Trophoblast cell (in vitro differentiated cells and primary cell): Measurements from ENCODE around the gene CROCC2.

Source experiments
- DNase-seq, 2 donors: peaks; one replicate each; pipeline ENCODE4 v3.0.0-alpha.2; 2016
- H2AFZ ChIP-seq: 2 replicates; pipeline ENCODE4 v1.6.1; 2013; ENCODE audit warnings: low read length, moderate library complexity, mild to moderate bottlenecking; ENCODE audit not compliant: insufficient read depth, poor library complexity
- H2AK5ac ChIP-seq: 2 replicates; pipeline ENCODE4 v1.6.1; 2013; ENCODE audit warnings: mild to moderate bottlenecking, low read length
- H2BK120ac ChIP-seq: 2 replicates; pipeline ENCODE4 v1.6.1; 2013; ENCODE audit warnings: low read length, mild to moderate bottlenecking, moderate library complexity; ENCODE audit not compliant: insufficient read depth, poor library complexity
- H2BK12ac ChIP-seq: 2 replicates; pipeline ENCODE4 v1.6.1; 2013; ENCODE audit warnings: mild to moderate bottlenecking, low read length, moderate library complexity
- H2BK5ac ChIP-seq: 2 replicates; pipeline ENCODE4 v1.6.1; 2013; ENCODE audit warnings: low read length, low read depth, moderate library complexity, mild to moderate bottlenecking; ENCODE audit not compliant: poor library complexity
- H3K14ac ChIP-seq: 2 replicates; pipeline ENCODE4 v1.6.1; 2013; ENCODE audit warnings: mild to moderate bottlenecking, low read length
- H3K18ac ChIP-seq: 2 replicates; pipeline ENCODE4 v1.6.1; 2013; ENCODE audit warnings: mild to moderate bottlenecking, low read length
- H3K23ac ChIP-seq: 2 replicates; pipeline ENCODE4 v1.6.1; 2013; ENCODE audit warnings: low read length
- H3K27ac ChIP-seq: 2 replicates; pipeline ENCODE4 v1.5.1; 2013; ENCODE audit warnings: low read depth, mild to moderate bottlenecking, inconsistent platforms, low read length, moderate library complexity
- H3K27me3 ChIP-seq: 2 replicates; pipeline ENCODE4 v1.6.1; 2013; ENCODE audit warnings: inconsistent platforms, mild to moderate bottlenecking, low read length, moderate library complexity; ENCODE audit not compliant: insufficient read depth
- H3K36me3 ChIP-seq, 2 experiments: 1 replicate in 1 of 2; 2 replicates in 1 of 2; pipeline ENCODE4 v1.6.1; 2013; ENCODE audit warnings: low read length in 2 of 2, mild to moderate bottlenecking in 2 of 2, moderate library complexity in 1 of 2; ENCODE audit not compliant: insufficient read depth in 2 of 2, control insufficient read depth in 1 of 2
- H3K4ac ChIP-seq: 2 replicates; pipeline ENCODE4 v1.6.1; 2013; ENCODE audit warnings: low read depth, mild to moderate bottlenecking, low read length, moderate library complexity
- H3K4me1 ChIP-seq, 2 experiments: 1 replicate in 1 of 2; 2 replicates in 1 of 2; pipeline ENCODE4 v1.6.1; 2013; ENCODE audit warnings: low read length in 2 of 2, mild to moderate bottlenecking in 2 of 2, moderate library complexity in 1 of 2; ENCODE audit not compliant: insufficient read depth in 2 of 2, control insufficient read depth in 1 of 2
- H3K4me2 ChIP-seq: 2 replicates; pipeline ENCODE4 v1.6.1; 2013; ENCODE audit warnings: inconsistent platforms, mild to moderate bottlenecking, low read length, moderate library complexity
- H3K4me3 ChIP-seq: 2 replicates; pipeline ENCODE4 v1.5.1; 2013; ENCODE audit warnings: mild to moderate bottlenecking, low read depth, low read length, inconsistent platforms
- H3K79me1 ChIP-seq: one replicate; pipeline ENCODE4 v1.6.1; 2013; ENCODE audit warnings: low read length
- H3K79me2 ChIP-seq: 2 replicates; pipeline ENCODE4 v1.6.1; 2013; ENCODE audit warnings: low read length, mild to moderate bottlenecking; ENCODE audit not compliant: control insufficient read depth, insufficient read depth, poor library complexity
- H3K9ac ChIP-seq: 2 replicates; pipeline ENCODE4 v1.6.1; 2013; ENCODE audit warnings: mild to moderate bottlenecking, low read length
- H3K9me3 ChIP-seq: 2 replicates; pipeline ENCODE4 v1.6.1; 2013; ENCODE audit warnings: low read depth, mild to moderate bottlenecking, control low read depth, inconsistent platforms, low read length; ENCODE audit not compliant: insufficient read depth
- H4K12ac ChIP-seq: 2 replicates; pipeline ENCODE4 v1.6.1; 2013; ENCODE audit warnings: low read depth, mild to moderate bottlenecking, low read length, moderate library complexity
- H4K8ac ChIP-seq: 2 replicates; pipeline ENCODE4 v1.6.1; 2013; ENCODE audit warnings: low read depth, mild to moderate bottlenecking, low read length, moderate library complexity
- H4K91ac ChIP-seq: one replicate; pipeline ENCODE4 v1.6.1; 2013; ENCODE audit warnings: low read depth, mild to moderate bottlenecking, low read length, moderate library complexity
- WGBS: extraction: QIAGEN DNeasy Blood & Tissue Kit; methylation state at CpG from one replicate; pipeline ENCODE4 v1.1.7; 2013; ENCODE audit warnings: missing lambda C conversion rate; ENCODE audit not compliant: insufficient read length, insufficient coverage; ENCODE audit errors: extremely low coverage; 5-methylcytosine and 5-hydroxymethylcytosine counted together

The CROCC2 gene

GRCh38 chr2:240887631-240888030 is 18.5 kb upstream of the CROCC2 start:
- no CpG with 5 or more reads among the region's 4 CpGs for WGBS
- peaks cover 12 to 13% of the 10 kb centered on the region in 2 experiments for H3K4me1 ChIP-seq
- H3K79me1 ChIP-seq, result no peaks in the 10 kb centered on the region

DNA sequence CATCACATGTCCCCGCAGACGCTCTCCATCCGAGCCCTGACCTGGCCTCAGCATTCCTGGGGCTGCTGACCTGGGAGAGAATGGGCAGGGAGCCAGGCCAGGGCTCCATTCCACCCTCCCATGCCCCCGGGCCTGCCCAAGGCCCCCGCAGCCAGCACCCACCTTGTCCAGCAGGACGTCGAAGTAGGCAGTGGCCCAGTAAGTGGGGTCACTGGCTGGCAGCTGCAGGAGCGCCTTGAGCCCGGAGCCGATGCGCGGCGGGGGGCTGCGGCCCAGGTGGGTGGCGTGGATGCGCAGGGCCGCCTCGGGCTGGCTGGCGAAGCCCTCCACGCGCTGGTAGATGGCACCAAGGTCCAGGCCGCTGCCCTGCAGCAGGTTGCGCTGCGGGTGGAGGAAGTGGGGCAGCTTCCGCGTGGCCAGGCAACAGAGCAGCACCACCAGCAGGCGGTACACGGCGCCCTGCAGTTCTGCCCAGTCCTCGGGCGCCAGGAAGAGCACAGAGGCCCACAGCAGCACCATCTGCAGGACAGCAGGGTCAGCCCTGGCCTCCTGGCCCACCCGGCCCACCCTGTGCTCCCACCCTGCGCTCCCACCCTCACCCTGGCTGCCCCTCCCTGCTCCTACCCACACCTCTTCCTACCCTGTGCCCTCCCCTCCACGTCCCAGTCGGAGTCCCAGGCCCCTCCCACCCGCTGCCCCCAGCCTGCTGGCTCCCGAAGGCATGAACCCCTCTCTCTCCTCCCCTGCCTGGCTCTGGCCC is 17.8 kb upstream of the CROCC2 start:
- WGBS, result no CpG with 5 or more reads among the region's 37 CpGs
- peaks cover 4% of the 10 kb centered on the region for H3K9me3 ChIP-seq
- no peak overlapping the region for H4K8ac ChIP-seq
- H2BK5ac ChIP-seq, result no peak overlapping the region
- H2AFZ ChIP-seq, result no peak overlapping the region
- peaks cover 16 to 18% of the 10 kb centered on the region in 2 experiments for H3K4me1 ChIP-seq
- no peak overlapping the region for H3K9ac ChIP-seq
- H3K23ac ChIP-seq, result no peak overlapping the region
- no peak overlapping the region for H3K4ac ChIP-seq
- no peaks in the 10 kb centered on the region for H3K27me3 ChIP-seq
- no peak overlapping the region for H3K27ac ChIP-seq
- no peak overlapping the region for H3K18ac ChIP-seq
- no peak overlapping the region for H3K4me3 ChIP-seq
- H2BK12ac ChIP-seq, result no peak overlapping the region
- no peak for DNase-seq
- H4K12ac ChIP-seq, result no peak overlapping the region
- H4K91ac ChIP-seq, result no peak overlapping the region
- H3K36me3 ChIP-seq, result no peaks in the 10 kb centered on the region
- no peak overlapping the region for H3K4me2 ChIP-seq
- no peaks in the 10 kb centered on the region for H3K79me2 ChIP-seq
- no peak overlapping the region for H2AK5ac ChIP-seq
- H2BK120ac ChIP-seq, result no peak overlapping the region
- H3K79me1 ChIP-seq, result no peaks in the 10 kb centered on the region
- no peak overlapping the region for H3K14ac ChIP-seq

More at GRCh38 chr2:240887631-240888030, 18.5 kb upstream of the CROCC2 start:
- H2BK120ac ChIP-seq, result no peak overlapping the region
- H2BK5ac ChIP-seq, result no peak overlapping the region
- no peak overlapping the region for H3K18ac ChIP-seq
- H3K4ac ChIP-seq, result no peak overlapping the region
- no peaks in the 10 kb centered on the region for H3K36me3 ChIP-seq
- H3K27ac ChIP-seq, result no peak overlapping the region
- H3K23ac ChIP-seq, result no peak overlapping the region
- H3K4me2 ChIP-seq, result no peak overlapping the region
- H3K79me2 ChIP-seq, result no peaks in the 10 kb centered on the region
- H3K9ac ChIP-seq, result no peak overlapping the region
- H2AK5ac ChIP-seq, result no peak overlapping the region
- H4K91ac ChIP-seq, result no peak overlapping the region
- H3K27me3 ChIP-seq, result no peaks in the 10 kb centered on the region
- no peak overlapping the region for H2AFZ ChIP-seq
- peaks cover 4% of the 10 kb centered on the region for H3K9me3 ChIP-seq
- H3K14ac ChIP-seq, result no peak overlapping the region
- no peak overlapping the region for H2BK12ac ChIP-seq
- no peak overlapping the region for H4K12ac ChIP-seq
- no peak overlapping the region for H4K8ac ChIP-seq
- no peak for DNase-seq
- no peak overlapping the region for H3K4me3 ChIP-seq

DNA sequence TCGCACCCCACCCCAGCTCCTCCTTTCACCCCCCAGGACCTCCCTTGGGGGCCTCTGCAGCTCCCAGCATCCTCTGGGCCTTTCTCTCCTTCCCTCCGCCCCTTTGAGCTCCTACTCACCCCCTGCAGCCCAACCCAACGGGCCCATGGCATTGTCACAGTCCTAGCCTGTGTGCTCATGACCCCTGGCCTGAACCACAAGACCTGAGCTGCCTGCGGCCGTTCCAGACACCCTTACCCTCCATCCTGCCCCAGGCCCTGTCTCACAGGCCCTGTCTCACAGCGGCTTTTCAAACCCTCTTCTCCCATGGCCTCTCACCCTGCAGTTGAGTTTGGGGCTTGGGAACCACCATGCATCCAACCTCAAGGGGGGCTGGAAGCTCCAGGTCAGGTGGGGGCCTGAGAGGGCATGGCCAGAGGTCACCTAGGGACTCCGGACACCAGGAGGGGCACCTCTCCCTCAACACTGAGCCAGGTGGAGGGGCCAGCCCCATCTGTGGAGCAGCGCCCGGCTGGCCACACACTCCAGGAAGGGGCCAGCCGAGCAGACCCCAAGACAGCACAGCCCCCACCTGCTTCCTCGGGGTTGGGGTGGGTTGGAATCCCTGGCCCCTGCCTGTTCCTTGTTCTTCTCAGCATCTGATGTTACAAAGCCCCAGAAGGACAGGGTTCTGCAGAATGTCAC is 17.1 kb upstream of the CROCC2 start:
- H3K9me3 ChIP-seq, result peaks cover 4% of the 10 kb centered on the region
- H3K4me1 ChIP-seq, result peaks cover 24 to 25% of the 10 kb centered on the region in 2 experiments
- no peak overlapping the region for H4K91ac ChIP-seq
- no peak overlapping the region for H3K4me3 ChIP-seq
- H3K14ac ChIP-seq, result no peak overlapping the region
- no peak overlapping the region for H3K27ac ChIP-seq
- H2AK5ac ChIP-seq, result no peak overlapping the region
- no peaks in the 10 kb centered on the region for H3K79me1 ChIP-seq
- no peak overlapping the region for H3K23ac ChIP-seq
- no peaks in the 10 kb centered on the region for H3K79me2 ChIP-seq
- H4K12ac ChIP-seq, result no peak overlapping the region
- no peak for DNase-seq
- no peak overlapping the region for H3K4me2 ChIP-seq
- WGBS, result no CpG with 5 or more reads among the region's 11 CpGs
- no peak overlapping the region for H2AFZ ChIP-seq
- no peak overlapping the region for H2BK120ac ChIP-seq
- H3K4ac ChIP-seq, result no peak overlapping the region
- no peak overlapping the region for H2BK12ac ChIP-seq
- no peak overlapping the region for H4K8ac ChIP-seq
- H3K18ac ChIP-seq, result no peak overlapping the region
- no peaks in the 10 kb centered on the region for H3K36me3 ChIP-seq
- H2BK5ac ChIP-seq, result no peak overlapping the region
- no peaks in the 10 kb centered on the region for H3K27me3 ChIP-seq
- no peak overlapping the region for H3K9ac ChIP-seq

- no peaks in the 10 kb centered on the region for H3K27me3 ChIP-seq
- H3K18ac ChIP-seq, result no peak overlapping the region
- H3K9me3 ChIP-seq, result no peaks in the 10 kb centered on the region
- no peaks in the 10 kb centered on the region for H3K79me2 ChIP-seq
- H3K9ac ChIP-seq, result no peak overlapping the region
- WGBS, result no CpG with 5 or more reads among the region's 38 CpGs
- no peaks in the 10 kb centered on the region for H3K36me3 ChIP-seq
- no peak overlapping the region for H3K4me3 ChIP-seq
- no peak overlapping the region for H4K91ac ChIP-seq
- H3K23ac ChIP-seq, result no peak overlapping the region
- no peak overlapping the region for H4K12ac ChIP-seq
- H3K4ac ChIP-seq, result no peak overlapping the region
- no peak overlapping the region for H2AFZ ChIP-seq
- H2BK120ac ChIP-seq, result no peak overlapping the region
- peaks cover 26 to 28% of the 10 kb centered on the region in 2 experiments for H3K4me1 ChIP-seq
- H3K14ac ChIP-seq, result no peak overlapping the region
- H2BK12ac ChIP-seq, result no peak overlapping the region
- no peak overlapping the region for H3K27ac ChIP-seq
- H3K4me2 ChIP-seq, result no peak overlapping the region
- no peak overlapping the region for H2BK5ac ChIP-seq
- no peak overlapping the region for H2AK5ac ChIP-seq
- no peak overlapping the region for H4K8ac ChIP-seq
- H3K79me1 ChIP-seq, result no peaks in the 10 kb centered on the region
- DNase-seq, result no peak
Measured at GRCh38 chr2:240889601-240890560, 16.3 kb upstream of the CROCC2 start.
